ENCODE results near the gene MYO9B. TPM values are rescaled to one million over a fixed set of nuclear protein-coding genes. Genes with fewer than 3 reads are reported as not detected.

Gene MYO9B
- total RNA-seq, 1 experiment from 2014 or later: 85.4 TPM

GRCh38 chr19:17210296-17210695 lies 134.7 kb downstream of the MYO9B start:
- no peaks in the 10 kb centered on the region for H3K27me3 ChIP-seq (replicated peaks; ENCODE audit: insufficient read depth, low read depth, low read length, poor library complexity)
- BruUV-seq (replicated peaks): no TSS peak
- ChIA-PET CTCF (no interaction called here), POLR2A (ENCODE audit: low non-redundant PET) (no interaction called here)
- H3K4me1 ChIP-seq (ENCODE audit: insufficient read depth, low read length, poor library complexity, severe bottlenecking): peaks cover 9% of the 10 kb centered on the region
- no peak overlapping the region for H3K4me3 ChIP-seq (ENCODE audit: low read depth, low read length, poor library complexity, severe bottlenecking)
- no peaks in the 10 kb centered on the region for H3K9me3 ChIP-seq (ENCODE audit: low read depth, low read length, poor library complexity, severe bottlenecking)
- intact Hi-C loops (cut with micrococcal nuclease; ENCODE audit: unreplicated experiment): no loop called here
- DNase-seq (ENCODE audit: low spot score): no peak
- no peak overlapping the region for H3K27ac ChIP-seq (ENCODE audit: low read depth, low read length, poor library complexity, severe bottlenecking)
- TF ChIP-seq CTCF (conservative IDR thresholded peaks at IDR 0.05; ENCODE audit: low read depth, low read length) (no peak), EZH2 (IDR thresholded peaks at IDR 0.05; ENCODE audit: borderline replicate concordance, low read depth, low read length, poor library complexity, severe bottlenecking) (no peak)
- H3K36me3 ChIP-seq (ENCODE audit: insufficient read depth, low read length, poor library complexity, severe bottlenecking): no peaks in the 10 kb centered on the region

GRCh38 chr19:17211547-17212446 lies 136.2 kb downstream of the MYO9B start:
- H3K4me3 ChIP-seq (ENCODE audit: low read depth, low read length, poor library complexity, severe bottlenecking): no peak overlapping the region
- POLR2A ChIA-PET (ENCODE audit: low non-redundant PET): interaction anchor here (0.8 kb wide), 1 partner anchor 620 kb away, joined by 5 read pairs; no protein-coding TSS in a partner anchor
- no peaks in the 10 kb centered on the region for H3K36me3 ChIP-seq (ENCODE audit: insufficient read depth, low read length, poor library complexity, severe bottlenecking)
- no peak for TF ChIP-seq CTCF (conservative IDR thresholded peaks at IDR 0.05; ENCODE audit: low read depth, low read length)
- TF ChIP-seq EZH2 (IDR thresholded peaks at IDR 0.05; ENCODE audit: borderline replicate concordance, low read depth, low read length, poor library complexity, severe bottlenecking): no peak
- H3K9me3 ChIP-seq (ENCODE audit: low read depth, low read length, poor library complexity, severe bottlenecking): no peaks in the 10 kb centered on the region
- CTCF ChIA-PET: no interaction called here
- no peak for DNase-seq (ENCODE audit: low spot score)
- no TSS peak for BruUV-seq (replicated peaks)
- intact Hi-C loops (cut with micrococcal nuclease; ENCODE audit: unreplicated experiment): no loop called here
- no peaks in the 10 kb centered on the region for H3K27me3 ChIP-seq (replicated peaks; ENCODE audit: insufficient read depth, low read depth, low read length, poor library complexity)
- peaks cover 13% of the 10 kb centered on the region for H3K4me1 ChIP-seq (ENCODE audit: insufficient read depth, low read length, poor library complexity, severe bottlenecking)
- H3K27ac ChIP-seq (ENCODE audit: low read depth, low read length, poor library complexity, severe bottlenecking): no peak overlapping the region

- intact Hi-C loops (cut with micrococcal nuclease; ENCODE audit: unreplicated experiment): no loop called here
- POLR2A ChIA-PET (ENCODE audit: low non-redundant PET): no interaction called here
- no TSS peak for BruUV-seq (replicated peaks)
Observed at GRCh38 chr19:17213334-17213733, 137.8 kb downstream of the MYO9B start.

More at GRCh38 chr19:17213334-17213733, 137.8 kb downstream of the MYO9B start:
- Histone ChIP-seq H3K36me3 (ENCODE audit: insufficient read depth, low read length, poor library complexity, severe bottlenecking) (peaks cover 10% of the 10 kb centered on the region), H3K27ac (ENCODE audit: low read depth, low read length, poor library complexity, severe bottlenecking) (no peak overlapping the region), H3K4me3 (ENCODE audit: low read depth, low read length, poor library complexity, severe bottlenecking) (no peak overlapping the region), H3K4me1 (ENCODE audit: insufficient read depth, low read length, poor library complexity, severe bottlenecking) (peaks cover 13% of the 10 kb centered on the region), H3K27me3 (replicated peaks; ENCODE audit: insufficient read depth, low read depth, low read length, poor library complexity) (no peaks in the 10 kb centered on the region), H3K9me3 (ENCODE audit: low read depth, low read length, poor library complexity, severe bottlenecking) (no peaks in the 10 kb centered on the region)
- CTCF ChIA-PET: no interaction called here
- no peak for TF ChIP-seq CTCF (conservative IDR thresholded peaks at IDR 0.05; ENCODE audit: low read depth, low read length)
- TF ChIP-seq EZH2 (IDR thresholded peaks at IDR 0.05; ENCODE audit: borderline replicate concordance, low read depth, low read length, poor library complexity, severe bottlenecking): no peak
- DNase-seq (ENCODE audit: low spot score): no peak

Data from A673 (cell line).